Activated naive CD4-positive, alpha-beta T cell treated with anti-CD3 and anti-CD28 coated beads, Interleukin-2, amount 10 ng/mL, durations not matched to agents 7 days and 5 days (primary cell): ENCODE data around the gene KRTAP10-1.
"Not testable (repeated sequence)": the region's sequence is repeated elsewhere in the genome, so short reads cannot be mapped to it uniquely, and the experiment has no call there.

ENCODE experiments used
- CTCF ChIA-PET: fragments of 350-600 bp; sonication (Branson Sonifier 250); formaldehyde crosslinking; loops from one replicate; lab custom pipeline; 2021; ENCODE audit warnings: antibody characterized with exemption; lab: Charles Lee
- DNase-seq: peaks from one replicate; pipeline ENCODE4 v3.0.0-alpha.2; 2020
- H3K27ac Mint-ChIP-seq: one replicate; pipeline ENCODE4 v1.8.0; 2021; ENCODE audit warnings: mild to moderate bottlenecking, moderate library complexity, mixed read lengths
- H3K27me3 Mint-ChIP-seq: one replicate; pipeline ENCODE4 v1.8.0; 2021; ENCODE audit warnings: mild to moderate bottlenecking, mixed read lengths
- H3K36me3 Mint-ChIP-seq: one replicate; pipeline ENCODE4 v1.8.0; 2021; ENCODE audit warnings: mixed read lengths
- H3K4me1 Mint-ChIP-seq: one replicate; pipeline ENCODE4 v1.8.0; 2021; ENCODE audit warnings: mixed read lengths
- H3K4me3 Mint-ChIP-seq: one replicate; pipeline ENCODE4 v1.8.0; 2021; ENCODE audit warnings: mild to moderate bottlenecking, moderate library complexity, mixed read lengths
- H3K9me3 Mint-ChIP-seq: one replicate; pipeline ENCODE4 v1.8.0; 2021; ENCODE audit warnings: mixed read lengths

The KRTAP10-1 gene

GRCh38 chr21:44564099-44564498, 24.1 kb upstream of the KRTAP10-1 start:
- Mint-ChIP-seq H3K4me1 (peaks cover 14% of the 10 kb centered on the region), H3K4me3 (no peak overlapping the region), H3K27me3 (peaks cover 20% of the 10 kb centered on the region), H3K36me3 (peaks cover 13% of the 10 kb centered on the region), H3K27ac (no peak overlapping the region), H3K9me3 (peaks cover 20% of the 10 kb centered on the region)
- CTCF ChIA-PET: no interaction called here
- DNase-seq: no peak

GRCh38 chr21:44558695-44559094, 18.7 kb upstream of the KRTAP10-1 start, which contains the start of gene KRTAP10-3:
Gene KRTAP10-3 (minus strand): TSS chr21:44558795. CDS start chr21:44558715, 80 bp downstream.
- Mint-ChIP-seq H3K9me3 (peaks cover 20% of the 10 kb centered on the region), H3K36me3 (peaks cover 13% of the 10 kb centered on the region), H3K27me3 (peaks cover 39% of the 10 kb centered on the region), H3K4me1 (no peaks in the 10 kb centered on the region), H3K27ac (no peak within 1 kb of the TSS), H3K4me3 (no peak within 1 kb of the TSS)
- CTCF ChIA-PET: no interaction called here
- no peak for DNase-seq

GRCh38 chr21:44558329-44558675, 18.3 kb upstream of the KRTAP10-1 start:
- H3K27ac Mint-ChIP-seq, H3K4me1 Mint-ChIP-seq, H3K4me3 Mint-ChIP-seq, DNase-seq, CTCF ChIA-PET: not testable (repeated sequence)
- peaks cover 19% of the 10 kb centered on the region for H3K9me3 Mint-ChIP-seq
- H3K36me3 Mint-ChIP-seq: peaks cover 12% of the 10 kb centered on the region
- peaks cover 39% of the 10 kb centered on the region for H3K27me3 Mint-ChIP-seq

- peaks cover 11% of the 10 kb centered on the region for H3K36me3 Mint-ChIP-seq
- H3K4me3 Mint-ChIP-seq: no peak overlapping the region
- peaks cover 41% of the 10 kb centered on the region for H3K27me3 Mint-ChIP-seq
- peaks cover 18% of the 10 kb centered on the region for H3K9me3 Mint-ChIP-seq
- CTCF ChIA-PET: no interaction called here
- DNase-seq: no peak
- H3K27ac Mint-ChIP-seq: no peak overlapping the region
- H3K4me1 Mint-ChIP-seq: no peaks in the 10 kb centered on the region
Observed at GRCh38 chr21:44557491-44558328, 17.7 kb upstream of the KRTAP10-1 start.

GRCh38 chr21:44556879-44557278, 16.9 kb upstream of the KRTAP10-1 start:
- peaks cover 10% of the 10 kb centered on the region for H3K9me3 Mint-ChIP-seq
- H3K4me3 Mint-ChIP-seq: no peak overlapping the region
- peaks cover 50% of the 10 kb centered on the region for H3K27me3 Mint-ChIP-seq
- H3K36me3 Mint-ChIP-seq: peaks cover 6% of the 10 kb centered on the region
- CTCF ChIA-PET: no interaction called here
- no peak overlapping the region for H3K27ac Mint-ChIP-seq
- no peaks in the 10 kb centered on the region for H3K4me1 Mint-ChIP-seq
- DNase-seq: no peak

- Mint-ChIP-seq H3K27me3 (peaks cover 61% of the 10 kb centered on the region), H3K36me3 (peaks cover 2% of the 10 kb centered on the region), H3K9me3 (peaks cover 3% of the 10 kb centered on the region), H3K4me1 (no peaks in the 10 kb centered on the region), H3K27ac (no peak overlapping the region), H3K4me3 (no peak overlapping the region)
- DNase-seq: no peak
- CTCF ChIA-PET: no interaction called here
Observed at GRCh38 chr21:44555200-44555875, 15.3 kb upstream of the KRTAP10-1 start.

GRCh38 chr21:44552681-44553080, 12.7 kb upstream of the KRTAP10-1 start:
- Mint-ChIP-seq H3K4me1 (peaks cover 13% of the 10 kb centered on the region), H3K4me3 (no peak overlapping the region), H3K9me3 (peaks cover 5% of the 10 kb centered on the region), H3K36me3 (peaks cover 6% of the 10 kb centered on the region), H3K27ac (no peak overlapping the region), H3K27me3 (peaks cover 43% of the 10 kb centered on the region)
- CTCF ChIA-PET: no interaction called here
- DNase-seq: no peak

- CTCF ChIA-PET: no interaction called here
- Mint-ChIP-seq H3K4me1 (peaks cover 19% of the 10 kb centered on the region), H3K27me3 (peaks cover 39% of the 10 kb centered on the region), H3K9me3 (peaks cover 11% of the 10 kb centered on the region), H3K27ac (no peak overlapping the region), H3K4me3 (no peak overlapping the region), H3K36me3 (peaks cover 12% of the 10 kb centered on the region)
- DNase-seq: no peak
Observed at GRCh38 chr21:44552136-44552535, 12.1 kb upstream of the KRTAP10-1 start.

GRCh38 chr21:44551340-44551961, 11.5 kb upstream of the KRTAP10-1 start, which contains the start of gene KRTAP10-2:
Gene KRTAP10-2 (minus strand): TSS chr21:44551505. CDS start chr21:44551458, 47 bp downstream.
- H3K4me1 Mint-ChIP-seq: peaks cover 22% of the 10 kb centered on the region
- H3K9me3 Mint-ChIP-seq: peaks cover 17% of the 10 kb centered on the region
- peaks cover 18% of the 10 kb centered on the region for H3K36me3 Mint-ChIP-seq
- peaks cover 39% of the 10 kb centered on the region for H3K27me3 Mint-ChIP-seq
- no peak within 1 kb of the TSS for H3K4me3 Mint-ChIP-seq
- H3K27ac Mint-ChIP-seq: no peak within 1 kb of the TSS
- CTCF ChIA-PET: no interaction called here
- no peak for DNase-seq

- CTCF ChIA-PET: no interaction called here
- H3K36me3 Mint-ChIP-seq: peaks cover 18% of the 10 kb centered on the region
- H3K9me3 Mint-ChIP-seq: peaks cover 18% of the 10 kb centered on the region
- H3K4me3 Mint-ChIP-seq: no peak overlapping the region
- H3K27me3 Mint-ChIP-seq: peaks cover 35% of the 10 kb centered on the region
- no peak for DNase-seq
- H3K4me1 Mint-ChIP-seq: peaks cover 22% of the 10 kb centered on the region
- no peak overlapping the region for H3K27ac Mint-ChIP-seq
Observed at GRCh38 chr21:44550807-44551206, 10.8 kb upstream of the KRTAP10-1 start.

GRCh38 chr21:44550285-44550684, 10.3 kb upstream of the KRTAP10-1 start:
- Mint-ChIP-seq H3K4me1 (peaks cover 22% of the 10 kb centered on the region), H3K36me3 (peaks cover 21% of the 10 kb centered on the region), H3K9me3 (peaks cover 22% of the 10 kb centered on the region), H3K27me3 (peaks cover 30% of the 10 kb centered on the region)
- H3K27ac Mint-ChIP-seq, CTCF ChIA-PET, H3K4me3 Mint-ChIP-seq, DNase-seq: not testable (repeated sequence)

GRCh38 chr21:44549525-44550211, 9.7 kb upstream of the KRTAP10-1 start:
- peaks cover 22% of the 10 kb centered on the region for H3K4me1 Mint-ChIP-seq
- DNase-seq: no peak
- H3K27me3 Mint-ChIP-seq: peaks cover 30% of the 10 kb centered on the region
- peaks cover 21% of the 10 kb centered on the region for H3K36me3 Mint-ChIP-seq
- peaks cover 23% of the 10 kb centered on the region for H3K9me3 Mint-ChIP-seq
- H3K27ac Mint-ChIP-seq: no peak overlapping the region
- CTCF ChIA-PET: no interaction called here
- no peak overlapping the region for H3K4me3 Mint-ChIP-seq

GRCh38 chr21:44548922-44549321, 8.9 kb upstream of the KRTAP10-1 start:
- peaks cover 29% of the 10 kb centered on the region for H3K27me3 Mint-ChIP-seq
- H3K4me1 Mint-ChIP-seq: peaks cover 22% of the 10 kb centered on the region
- peaks cover 21% of the 10 kb centered on the region for H3K36me3 Mint-ChIP-seq
- CTCF ChIA-PET: interaction anchor here (0.7 kb wide), 1 partner anchor 50 kb away, joined by 3 read pairs; no protein-coding TSS in a partner anchor
- no peak for DNase-seq
- H3K4me3 Mint-ChIP-seq: no peak overlapping the region
- no peak overlapping the region for H3K27ac Mint-ChIP-seq
- peaks cover 23% of the 10 kb centered on the region for H3K9me3 Mint-ChIP-seq

GRCh38 chr21:44548381-44548780, 8.4 kb upstream of the KRTAP10-1 start:
- Mint-ChIP-seq H3K4me3 (no peak overlapping the region), H3K27me3 (peaks cover 29% of the 10 kb centered on the region), H3K36me3 (peaks cover 21% of the 10 kb centered on the region), H3K27ac (peak overlapping the region; percentile 64), H3K9me3 (peaks cover 23% of the 10 kb centered on the region), H3K4me1 (peaks cover 22% of the 10 kb centered on the region)
- CTCF ChIA-PET: interaction anchor here (0.7 kb wide), 1 partner anchor 49 kb away, joined by 3 read pairs; no protein-coding TSS in a partner anchor
- DNase-seq: no peak
